ENCODE data around the gene USP51. TPM values are rescaled to one million over a fixed set of nuclear protein-coding genes. Genes with fewer than 3 reads are reported as not detected.
"Not testable (repeated sequence)": the region's sequence is repeated elsewhere in the genome, so short reads cannot be mapped to it uniquely, and the experiment has no call there.

The USP51 gene
- total RNA-seq (4.8 and 7.3 TPM in 2 replicates), polyA plus RNA-seq (1.4 and 2.6 TPM in 2 replicates)

DNA sequence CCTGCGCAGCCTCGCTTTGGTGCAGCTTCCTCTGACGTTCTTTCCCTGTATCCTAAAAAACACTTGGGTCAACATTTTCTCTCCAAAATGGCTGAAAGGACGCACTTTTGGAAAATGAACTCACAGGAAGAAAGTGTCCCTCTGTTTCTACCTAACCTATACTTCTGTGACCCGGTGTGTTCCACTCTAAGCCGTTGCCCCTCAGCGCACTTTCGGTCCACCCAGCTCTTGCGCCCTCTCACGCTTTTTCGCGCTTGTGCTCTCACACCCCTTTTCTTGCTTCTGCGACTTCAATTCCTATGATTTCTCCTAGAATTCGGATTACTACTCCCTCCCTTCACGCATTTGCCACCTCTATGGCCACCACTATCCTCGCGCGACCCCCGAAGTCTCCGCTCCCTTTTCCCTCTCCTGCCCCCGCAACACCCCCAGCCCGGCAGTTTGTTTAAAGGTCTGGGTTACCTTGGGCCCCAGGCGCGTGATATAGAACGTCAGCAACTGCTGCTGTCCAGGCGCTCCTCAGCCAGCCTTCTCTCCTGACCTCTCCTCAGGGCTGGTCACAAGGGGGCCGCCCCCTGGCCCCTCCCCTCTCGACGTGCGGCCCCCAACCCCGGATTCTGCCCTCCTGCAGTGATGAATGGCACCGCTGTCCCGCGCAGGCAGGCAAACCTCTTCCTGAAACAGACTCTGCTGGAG lies at the start of gene USP51:
USP51 (minus strand) TSS at position 535 of the 696 bp plus-strand sequence. CDS start 909 bp downstream, outside the sequence.
- Histone ChIP-seq H3K4me3 (peak within 1 kb of the TSS; percentile 68), H3K4me1 (ENCODE audit: low read depth) (peaks cover 3% of the 10 kb centered on the region), H3K27me3 (no peaks in the 10 kb centered on the region), H3K27ac (peak within 1 kb of the TSS; percentile 99), H3K9me3 (ENCODE audit: low read depth) (no peaks in the 10 kb centered on the region), H3K36me3 (no peaks in the 10 kb centered on the region)
- TF ChIP-seq, protein P1, sequence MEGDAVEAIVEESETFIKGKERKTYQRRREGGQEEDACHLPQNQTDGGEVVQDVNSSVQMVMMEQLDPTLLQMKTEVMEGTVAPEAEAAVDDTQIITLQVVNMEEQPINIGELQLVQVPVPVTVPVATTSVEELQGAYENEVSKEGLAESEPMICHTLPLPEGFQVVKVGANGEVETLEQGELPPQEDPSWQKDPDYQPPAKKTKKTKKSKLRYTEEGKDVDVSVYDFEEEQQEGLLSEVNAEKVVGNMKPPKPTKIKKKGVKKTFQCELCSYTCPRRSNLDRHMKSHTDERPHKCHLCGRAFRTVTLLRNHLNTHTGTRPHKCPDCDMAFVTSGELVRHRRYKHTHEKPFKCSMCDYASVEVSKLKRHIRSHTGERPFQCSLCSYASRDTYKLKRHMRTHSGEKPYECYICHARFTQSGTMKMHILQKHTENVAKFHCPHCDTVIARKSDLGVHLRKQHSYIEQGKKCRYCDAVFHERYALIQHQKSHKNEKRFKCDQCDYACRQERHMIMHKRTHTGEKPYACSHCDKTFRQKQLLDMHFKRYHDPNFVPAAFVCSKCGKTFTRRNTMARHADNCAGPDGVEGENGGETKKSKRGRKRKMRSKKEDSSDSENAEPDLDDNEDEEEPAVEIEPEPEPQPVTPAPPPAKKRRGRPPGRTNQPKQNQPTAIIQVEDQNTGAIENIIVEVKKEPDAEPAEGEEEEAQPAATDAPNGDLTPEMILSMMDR (IDR thresholded peaks at IDR 0.05; ENCODE audit: low read depth, low read length): no peak
- peak; percentile 60 to 74 for DNase-seq (ENCODE audit: low read depth in 1 of 2, low spot score in 1 of 2)

- DNase-seq (ENCODE audit: low read depth in 1 of 2, low spot score in 1 of 2): peak; percentile 0 to 4
- TF ChIP-seq, protein P1 (IDR thresholded peaks at IDR 0.05; ENCODE audit: low read depth, low read length): peak; percentile 4
- no peak overlapping the region for H3K4me3 ChIP-seq
- no peaks in the 10 kb centered on the region for H3K9me3 ChIP-seq (ENCODE audit: low read depth)
- no peaks in the 10 kb centered on the region for H3K36me3 ChIP-seq
- H3K27me3 ChIP-seq: no peaks in the 10 kb centered on the region
- no peaks in the 10 kb centered on the region for H3K4me1 ChIP-seq (ENCODE audit: low read depth)
- H3K27ac ChIP-seq: no peak overlapping the region
These were observed 34.8 kb upstream of the USP51 start for GRCh38 chrX:55524487-55524886.

GRCh38 chrX:55523356-55523755 lies 33.7 kb upstream of the USP51 start:
- no peaks in the 10 kb centered on the region for H3K36me3 ChIP-seq
- TF ChIP-seq, protein P1 (IDR thresholded peaks at IDR 0.05; ENCODE audit: low read depth, low read length): no peak
- no peaks in the 10 kb centered on the region for H3K27me3 ChIP-seq
- no peaks in the 10 kb centered on the region for H3K9me3 ChIP-seq (ENCODE audit: low read depth)
- no peak overlapping the region for H3K4me3 ChIP-seq
- DNase-seq (ENCODE audit: low read depth in 1 of 2, low spot score in 1 of 2): no peak
- no peaks in the 10 kb centered on the region for H3K4me1 ChIP-seq (ENCODE audit: low read depth)
- H3K27ac ChIP-seq: no peak overlapping the region

- Histone ChIP-seq H3K27me3 (no peaks in the 10 kb centered on the region), H3K4me1 (ENCODE audit: low read depth) (no peaks in the 10 kb centered on the region), H3K4me3 (no peak overlapping the region), H3K9me3 (ENCODE audit: low read depth) (no peaks in the 10 kb centered on the region), H3K27ac (no peak overlapping the region), H3K36me3 (no peaks in the 10 kb centered on the region)
- TF ChIP-seq, protein P1 (IDR thresholded peaks at IDR 0.05; ENCODE audit: low read depth, low read length): no peak
- DNase-seq (ENCODE audit: low read depth in 1 of 2, low spot score in 1 of 2): no peak
These were observed 33.1 kb upstream of the USP51 start for GRCh38 chrX:55522596-55523276.

GRCh38 chrX:55521687-55522086 lies 32.0 kb upstream of the USP51 start:
- no peaks in the 10 kb centered on the region for H3K27me3 ChIP-seq
- TF ChIP-seq, protein P1 (IDR thresholded peaks at IDR 0.05; ENCODE audit: low read depth, low read length): no peak
- H3K9me3 ChIP-seq (ENCODE audit: low read depth): no peaks in the 10 kb centered on the region
- H3K4me3 ChIP-seq: no peak overlapping the region
- DNase-seq (ENCODE audit: low read depth in 1 of 2, low spot score in 1 of 2): no peak
- no peaks in the 10 kb centered on the region for H3K4me1 ChIP-seq (ENCODE audit: low read depth)
- no peak overlapping the region for H3K27ac ChIP-seq
- no peaks in the 10 kb centered on the region for H3K36me3 ChIP-seq

DNA sequence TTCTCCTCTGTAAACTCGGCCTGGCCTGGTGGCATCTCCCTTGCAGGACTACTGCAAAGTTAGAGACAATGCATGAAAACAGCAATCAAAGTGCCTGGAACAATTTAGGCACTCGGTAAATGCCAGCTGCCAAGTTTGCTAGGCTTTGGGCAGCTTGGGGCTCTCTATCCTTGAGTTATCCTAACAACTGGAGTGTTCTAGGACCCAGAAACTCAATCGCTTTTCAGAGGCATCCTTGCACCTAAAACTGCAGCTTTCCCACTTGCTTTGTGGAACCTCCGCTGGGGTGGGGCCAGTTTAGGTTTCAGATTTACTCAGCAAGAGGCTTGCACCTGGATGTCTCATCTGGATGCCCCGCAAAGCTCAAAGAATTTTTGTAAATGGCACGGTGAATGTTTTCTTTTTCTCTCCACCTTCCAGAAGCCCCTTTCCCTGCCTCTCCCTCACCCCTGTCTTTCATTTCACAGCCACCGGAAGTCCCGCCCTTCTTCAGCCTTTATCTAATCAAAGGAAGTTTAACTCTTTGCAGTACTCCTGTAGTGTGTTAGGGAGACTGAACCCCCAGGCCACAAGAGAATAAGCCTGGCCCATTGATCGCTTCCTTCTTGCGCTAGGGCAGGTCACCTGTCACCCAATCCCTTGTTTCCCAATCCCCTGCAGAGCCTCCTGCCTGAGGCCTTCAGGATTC lies 27.3 kb upstream of the USP51 start:
- not testable (repeated sequence) for H3K27me3 ChIP-seq; H3K4me3 ChIP-seq; H3K27ac ChIP-seq; H3K4me1 ChIP-seq (ENCODE audit: low read depth); DNase-seq (ENCODE audit: low read depth in 1 of 2, low spot score in 1 of 2); H3K36me3 ChIP-seq; H3K9me3 ChIP-seq (ENCODE audit: low read depth)

DNA sequence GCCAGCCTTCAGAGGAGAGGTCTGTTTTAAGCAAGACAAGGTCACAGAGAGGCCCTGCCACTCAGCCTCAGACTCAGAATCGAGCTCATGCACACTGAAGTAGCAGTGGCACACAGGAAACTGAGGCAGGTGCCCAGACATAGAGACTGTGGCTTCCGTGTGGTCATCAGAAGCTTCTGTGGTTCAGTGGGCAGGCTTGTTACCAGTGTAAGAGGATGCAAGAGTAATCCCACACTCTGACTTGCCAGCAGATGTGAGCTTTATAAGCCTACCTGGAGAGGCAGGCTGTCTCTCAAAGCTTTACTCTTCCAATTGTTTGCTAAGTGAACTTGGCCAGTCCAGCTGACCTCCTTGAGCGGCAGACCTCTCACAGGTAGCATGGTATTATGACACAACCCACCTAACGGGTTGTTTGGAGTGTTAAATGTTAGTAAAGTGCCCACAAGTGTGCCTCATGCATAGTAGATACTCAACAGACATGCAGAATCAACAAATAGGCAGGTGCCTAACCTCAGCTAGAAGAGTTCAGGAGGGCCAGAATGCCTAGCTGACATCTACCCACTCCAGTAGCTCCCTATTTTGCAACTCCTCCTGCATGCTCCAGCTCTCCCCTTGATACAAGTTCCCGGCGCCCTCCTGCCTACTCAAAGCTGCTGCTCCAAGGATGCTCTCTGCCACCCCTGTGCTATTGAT lies 23.5 kb upstream of the USP51 start:
- H3K27me3 ChIP-seq; H3K27ac ChIP-seq; H3K4me1 ChIP-seq (ENCODE audit: low read depth); H3K9me3 ChIP-seq (ENCODE audit: low read depth); H3K4me3 ChIP-seq; DNase-seq (ENCODE audit: low read depth in 1 of 2, low spot score in 1 of 2); H3K36me3 ChIP-seq: not testable (repeated sequence)

Measured in cardiac muscle cell (in vitro differentiated cells and primary cell).